H1 (cell line): Measurements from ENCODE around the gene ARHGAP26. TPM values are rescaled to one million over a fixed set of nuclear protein-coding genes. Genes with fewer than 3 reads are reported as not detected.

ENCODE experiments used
- BCL11A ChIP-seq, 2 experiments: IDR thresholded peaks; one replicate each; pipeline ENCODE4 v1.6.1; 2011; ENCODE audit warnings: low read depth in 2 of 2, low read length in 2 of 2, mild to moderate bottlenecking in 2 of 2
- EZH2 ChIP-seq: fragments of 200-600 bp; sonication (generic); IDR thresholded peaks from 2 replicates; pipeline ENCODE4 v1.7.1; 2012; ENCODE audit warnings: low read depth, mild to moderate bottlenecking, moderate library complexity, low read length, inconsistent platforms; ENCODE audit not compliant: severe bottlenecking
- KDM1A ChIP-seq: fragments of 200-600, 300-600 bp; sonication (generic); IDR thresholded peaks from 2 replicates; pipeline ENCODE4 v1.7.1; 2016; ENCODE audit warnings: mild to moderate bottlenecking, low read length, borderline replicate concordance
- NANOG ChIP-seq: IDR thresholded peaks from 2 replicates; pipeline ENCODE4 v1.6.1; 2011; ENCODE audit warnings: low read length, low read depth, mild to moderate bottlenecking, inconsistent platforms; ENCODE audit not compliant: insufficient read depth, poor library complexity, severe bottlenecking
- RFX5 ChIP-seq: IDR thresholded peaks from 2 replicates; pipeline ENCODE4 v1.6.1; 2011; ENCODE audit warnings: low read depth, low read length, improper control_type of control experiment, borderline replicate concordance
- polyA plus RNA-seq, 7 experiments: library from polyadenylated mRNA; depleted of rRNA in 3 of 7; stranded (reverse) in 5 of 7; unstranded in 2 of 7; fragments of >200 nt in 5 of 7; fragments of 200-250 nt in 2 of 7; gene quantifications; 1 replicate in 5 of 7; 2 replicates in 1 of 7; 4 replicates in 1 of 7; pipeline versions ENCODE4 v1.2.1 to v1.2.3, GENCODE V29; 2011 to 2013; ENCODE audit warnings: missing spikeins in 2 of 7, mixed read lengths in 2 of 7
- total RNA-seq: library from RNA; stranded (reverse); fragmentation: NEBNext Ultra II Directional; extraction: Animal tissue kit (Norgen Biotek cat#: 25700); gene quantifications from 2 replicates; pipeline ENCODE4 v1.2.1, GENCODE V29; 2021

Gene ARHGAP26
- total and polyA plus RNA-seq, 2 of the 8 experiments (the other 6 are each of a cell fraction or from before 2014, with no cell fraction given), result 7.1 to 24.8 TPM

- TF ChIP-seq EZH2, result no peak
- TF ChIP-seq RFX5, result no peak
- no peak for TF ChIP-seq BCL11A (IDR thresholded peaks at IDR 0.05; ENCODE audit: low read depth in 2 of 2, low read length in 2 of 2)
- TF ChIP-seq NANOG, result no peak
- TF ChIP-seq KDM1A, result no peak
Measured at GRCh38 chr5:143222287-143223231, 452.4 kb downstream of the ARHGAP26 start (continued).
